Measurements from ENCODE around the gene CLIC6. TPM values are rescaled to one million over a fixed set of nuclear protein-coding genes. Genes with fewer than 3 reads are reported as not detected.

Gene CLIC6
- total RNA-seq, 1 experiment from 2014 or later, result not detected

- no peaks in the 10 kb centered on the region for H3K4me1 ChIP-seq
- H3K4me1 Mint-ChIP-seq (ENCODE audit: low read depth, unreplicated experiment), result no peaks in the 10 kb centered on the region
- H3K27me3 ChIP-seq (replicated peaks; ENCODE audit: control insufficient read depth, insufficient read depth, low read length), result no peaks in the 10 kb centered on the region
- intact Hi-C loops (cut with micrococcal nuclease; ENCODE audit: unreplicated experiment), result no loop called here
- POLR2A ChIA-PET, result no interaction called here
- no peaks in the 10 kb centered on the region for H3K9me3 ChIP-seq
- no peak overlapping the region for H3K4me3 Mint-ChIP-seq (ENCODE audit: unreplicated experiment)
- no peaks in the 10 kb centered on the region for H3K9me3 Mint-ChIP-seq (ENCODE audit: unreplicated experiment)
- no peaks in the 10 kb centered on the region for H3K36me3 Mint-ChIP-seq (ENCODE audit: insufficient read depth, unreplicated experiment)
- CTCF ChIA-PET, result no interaction called here
- H3K27me3 Mint-ChIP-seq (ENCODE audit: insufficient read depth, unreplicated experiment), result no peaks in the 10 kb centered on the region
- no peak for DNase-seq
- no peak for TF ChIP-seq CTCF (IDR thresholded peaks at IDR 0.05; ENCODE audit: insufficient read depth in 1 of 2, low read depth in 1 of 2, low read length in 1 of 2, severe bottlenecking in 1 of 2, unreplicated experiment in 1 of 2)
- H3K36me3 ChIP-seq (ENCODE audit: control insufficient read depth, insufficient read depth, low read length), result no peaks in the 10 kb centered on the region
- H3K27ac Mint-ChIP-seq (ENCODE audit: unreplicated experiment), result no peak overlapping the region
- no peak overlapping the region for H3K4me3 ChIP-seq (ENCODE audit: low read depth, low read length)
- no TSS peak for BruUV-seq (replicated peaks)
Observed at GRCh38 chr21:34726627-34727337, 58.0 kb downstream of the CLIC6 start.

- H3K9me3 Mint-ChIP-seq (ENCODE audit: unreplicated experiment), result no peaks in the 10 kb centered on the region
Observed at GRCh38 chr21:34728479-34728878, 59.7 kb downstream of the CLIC6 start.

GRCh38 chr21:34730194-34730593 is 61.4 kb downstream of the CLIC6 start:
- no TSS peak for BruUV-seq (replicated peaks)
- H3K4me3 Mint-ChIP-seq (ENCODE audit: unreplicated experiment), result no peak overlapping the region
- Histone ChIP-seq H3K36me3 (ENCODE audit: control insufficient read depth, insufficient read depth, low read length) (no peaks in the 10 kb centered on the region), H3K4me1 (no peaks in the 10 kb centered on the region), H3K4me3 (ENCODE audit: low read depth, low read length) (no peak overlapping the region), H3K27me3 (replicated peaks; ENCODE audit: control insufficient read depth, insufficient read depth, low read length) (no peaks in the 10 kb centered on the region), H3K9me3 (no peaks in the 10 kb centered on the region)
- no peak overlapping the region for H3K27ac Mint-ChIP-seq (ENCODE audit: unreplicated experiment)
- no peak for DNase-seq
- no peaks in the 10 kb centered on the region for H3K36me3 Mint-ChIP-seq (ENCODE audit: insufficient read depth, unreplicated experiment)
- intact Hi-C loops (cut with micrococcal nuclease; ENCODE audit: unreplicated experiment), result no loop called here
- CTCF ChIA-PET, result no interaction called here
- POLR2A ChIA-PET, result no interaction called here
- no peaks in the 10 kb centered on the region for H3K27me3 Mint-ChIP-seq (ENCODE audit: insufficient read depth, unreplicated experiment)
- no peaks in the 10 kb centered on the region for H3K9me3 Mint-ChIP-seq (ENCODE audit: unreplicated experiment)
- no peaks in the 10 kb centered on the region for H3K4me1 Mint-ChIP-seq (ENCODE audit: low read depth, unreplicated experiment)
- TF ChIP-seq CTCF (IDR thresholded peaks at IDR 0.05; ENCODE audit: insufficient read depth in 1 of 2, low read depth in 1 of 2, low read length in 1 of 2, severe bottlenecking in 1 of 2, unreplicated experiment in 1 of 2), result no peak

More at GRCh38 chr21:34728479-34728878, 59.7 kb downstream of the CLIC6 start:
- Mint-ChIP-seq H3K27me3 (ENCODE audit: insufficient read depth, unreplicated experiment) (no peaks in the 10 kb centered on the region), H3K36me3 (ENCODE audit: insufficient read depth, unreplicated experiment) (no peaks in the 10 kb centered on the region), H3K4me3 (ENCODE audit: unreplicated experiment) (no peak overlapping the region), H3K27ac (ENCODE audit: unreplicated experiment) (no peak overlapping the region), H3K4me1 (ENCODE audit: low read depth, unreplicated experiment) (no peaks in the 10 kb centered on the region)
- H3K27me3 ChIP-seq (replicated peaks; ENCODE audit: control insufficient read depth, insufficient read depth, low read length), result no peaks in the 10 kb centered on the region
- POLR2A ChIA-PET, result no interaction called here
- CTCF ChIA-PET, result no interaction called here
- H3K4me3 ChIP-seq (ENCODE audit: low read depth, low read length), result no peak overlapping the region
- intact Hi-C loops (cut with micrococcal nuclease; ENCODE audit: unreplicated experiment), result no loop called here
- H3K4me1 ChIP-seq, result no peaks in the 10 kb centered on the region
- BruUV-seq (replicated peaks), result no TSS peak
- no peaks in the 10 kb centered on the region for H3K9me3 ChIP-seq
- H3K36me3 ChIP-seq (ENCODE audit: control insufficient read depth, insufficient read depth, low read length), result no peaks in the 10 kb centered on the region
- no peak for DNase-seq
- TF ChIP-seq CTCF (IDR thresholded peaks at IDR 0.05; ENCODE audit: insufficient read depth in 1 of 2, low read depth in 1 of 2, low read length in 1 of 2, severe bottlenecking in 1 of 2, unreplicated experiment in 1 of 2), result no peak

Data from Caco-2 (cell line).